Neutrophil (primary cell): Measurements from ENCODE around the gene SLC22A13.

Experiments
- H3K27ac ChIP-seq: fragments of 200-600 bp; sonication (generic); 2 replicates; pipeline ENCODE4 v1.5.1; 2016; ENCODE audit warnings: mild to moderate bottlenecking, moderate library complexity
- H3K27me3 ChIP-seq: fragments of 200-600 bp; sonication (generic); 2 replicates; pipeline ENCODE4 v1.6.0; 2016; ENCODE audit warnings: mild to moderate bottlenecking
- H3K36me3 ChIP-seq: fragments of 200-600 bp; sonication (generic); 2 replicates; pipeline ENCODE4 v1.5.1; 2017
- H3K4me1 ChIP-seq, 2 experiments: fragments of 200-600 bp in 1 of 2; sonication (generic) in 1 of 2; 1 replicate in 1 of 2; 2 replicates in 1 of 2; pipeline versions ENCODE4 v1.5.1 to v1.6.1; 2013 to 2016; ENCODE audit warnings: low read depth in 1 of 2, low read length in 1 of 2, mild to moderate bottlenecking in 1 of 2, moderate library complexity in 1 of 2; ENCODE audit not compliant: control insufficient read depth in 1 of 2, insufficient read depth in 1 of 2
- H3K4me3 ChIP-seq, 2 experiments: fragments of 200-600 bp in 1 of 2; sonication (generic) in 1 of 2; 1 replicate in 1 of 2; 2 replicates in 1 of 2; pipeline ENCODE4 v1.5.1; 2013 to 2016; ENCODE audit warnings: low read depth in 1 of 2, low read length in 1 of 2, mild to moderate bottlenecking in 1 of 2, moderate library complexity in 1 of 2
- H3K9me3 ChIP-seq: fragments of 200-600 bp; sonication (generic); 2 replicates; pipeline ENCODE4 v1.5.1; 2016
- TF ChIP-seq, protein P1 (sequence below): fragments of 200-600 bp; sonication (generic); IDR thresholded peaks from 2 replicates; pipeline ENCODE4 v1.5.1; 2016; ENCODE audit warnings: antibody characterized with exemption

Gene SLC22A13, protein sequence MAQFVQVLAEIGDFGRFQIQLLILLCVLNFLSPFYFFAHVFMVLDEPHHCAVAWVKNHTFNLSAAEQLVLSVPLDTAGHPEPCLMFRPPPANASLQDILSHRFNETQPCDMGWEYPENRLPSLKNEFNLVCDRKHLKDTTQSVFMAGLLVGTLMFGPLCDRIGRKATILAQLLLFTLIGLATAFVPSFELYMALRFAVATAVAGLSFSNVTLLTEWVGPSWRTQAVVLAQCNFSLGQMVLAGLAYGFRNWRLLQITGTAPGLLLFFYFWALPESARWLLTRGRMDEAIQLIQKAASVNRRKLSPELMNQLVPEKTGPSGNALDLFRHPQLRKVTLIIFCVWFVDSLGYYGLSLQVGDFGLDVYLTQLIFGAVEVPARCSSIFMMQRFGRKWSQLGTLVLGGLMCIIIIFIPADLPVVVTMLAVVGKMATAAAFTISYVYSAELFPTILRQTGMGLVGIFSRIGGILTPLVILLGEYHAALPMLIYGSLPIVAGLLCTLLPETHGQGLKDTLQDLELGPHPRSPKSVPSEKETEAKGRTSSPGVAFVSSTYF

DNA sequence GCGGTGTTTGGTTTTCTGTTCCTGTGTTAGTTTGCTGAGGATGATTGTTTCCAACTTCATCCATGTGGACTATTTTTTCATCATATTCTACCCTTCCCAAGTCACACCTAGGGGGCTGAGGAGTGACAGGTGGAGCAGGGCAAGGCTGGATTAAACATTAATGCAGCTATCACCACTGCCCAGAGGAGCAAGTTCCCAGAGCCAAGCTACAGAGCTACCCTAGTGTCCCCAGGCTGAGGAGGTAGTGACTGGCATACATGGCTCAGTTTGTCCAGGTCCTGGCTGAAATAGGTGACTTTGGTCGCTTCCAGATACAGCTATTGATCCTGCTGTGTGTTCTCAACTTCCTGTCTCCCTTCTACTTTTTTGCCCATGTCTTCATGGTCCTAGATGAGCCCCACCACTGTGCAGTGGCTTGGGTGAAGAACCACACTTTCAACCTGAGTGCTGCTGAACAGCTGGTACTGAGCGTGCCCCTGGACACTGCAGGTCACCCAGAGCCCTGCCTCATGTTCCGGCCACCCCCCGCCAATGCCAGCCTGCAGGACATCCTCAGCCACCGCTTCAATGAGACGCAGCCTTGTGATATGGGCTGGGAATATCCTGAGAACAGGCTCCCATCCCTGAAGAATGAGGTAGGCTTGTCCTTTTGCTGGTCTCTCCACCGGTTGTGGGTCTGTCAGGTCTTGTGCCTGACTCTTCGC is at the start of gene SLC22A13:
SLC22A13 (plus strand) TSS at position 209 of the 704 bp plus-strand sequence; CDS start at position 258, 49 bp downstream.
- no peaks in the 10 kb centered on the region for H3K9me3 ChIP-seq
- H3K27ac ChIP-seq: peak within 1 kb of the TSS; percentile 84
- H3K27me3 ChIP-seq: no peaks in the 10 kb centered on the region
- TF ChIP-seq, protein P1, sequence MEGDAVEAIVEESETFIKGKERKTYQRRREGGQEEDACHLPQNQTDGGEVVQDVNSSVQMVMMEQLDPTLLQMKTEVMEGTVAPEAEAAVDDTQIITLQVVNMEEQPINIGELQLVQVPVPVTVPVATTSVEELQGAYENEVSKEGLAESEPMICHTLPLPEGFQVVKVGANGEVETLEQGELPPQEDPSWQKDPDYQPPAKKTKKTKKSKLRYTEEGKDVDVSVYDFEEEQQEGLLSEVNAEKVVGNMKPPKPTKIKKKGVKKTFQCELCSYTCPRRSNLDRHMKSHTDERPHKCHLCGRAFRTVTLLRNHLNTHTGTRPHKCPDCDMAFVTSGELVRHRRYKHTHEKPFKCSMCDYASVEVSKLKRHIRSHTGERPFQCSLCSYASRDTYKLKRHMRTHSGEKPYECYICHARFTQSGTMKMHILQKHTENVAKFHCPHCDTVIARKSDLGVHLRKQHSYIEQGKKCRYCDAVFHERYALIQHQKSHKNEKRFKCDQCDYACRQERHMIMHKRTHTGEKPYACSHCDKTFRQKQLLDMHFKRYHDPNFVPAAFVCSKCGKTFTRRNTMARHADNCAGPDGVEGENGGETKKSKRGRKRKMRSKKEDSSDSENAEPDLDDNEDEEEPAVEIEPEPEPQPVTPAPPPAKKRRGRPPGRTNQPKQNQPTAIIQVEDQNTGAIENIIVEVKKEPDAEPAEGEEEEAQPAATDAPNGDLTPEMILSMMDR: no peak
- no peak within 1 kb of the TSS for H3K4me3 ChIP-seq
- H3K4me1 ChIP-seq: peaks cover 28% of the 10 kb centered on the region in 2 experiments
- H3K36me3 ChIP-seq: no peaks in the 10 kb centered on the region

DNA sequence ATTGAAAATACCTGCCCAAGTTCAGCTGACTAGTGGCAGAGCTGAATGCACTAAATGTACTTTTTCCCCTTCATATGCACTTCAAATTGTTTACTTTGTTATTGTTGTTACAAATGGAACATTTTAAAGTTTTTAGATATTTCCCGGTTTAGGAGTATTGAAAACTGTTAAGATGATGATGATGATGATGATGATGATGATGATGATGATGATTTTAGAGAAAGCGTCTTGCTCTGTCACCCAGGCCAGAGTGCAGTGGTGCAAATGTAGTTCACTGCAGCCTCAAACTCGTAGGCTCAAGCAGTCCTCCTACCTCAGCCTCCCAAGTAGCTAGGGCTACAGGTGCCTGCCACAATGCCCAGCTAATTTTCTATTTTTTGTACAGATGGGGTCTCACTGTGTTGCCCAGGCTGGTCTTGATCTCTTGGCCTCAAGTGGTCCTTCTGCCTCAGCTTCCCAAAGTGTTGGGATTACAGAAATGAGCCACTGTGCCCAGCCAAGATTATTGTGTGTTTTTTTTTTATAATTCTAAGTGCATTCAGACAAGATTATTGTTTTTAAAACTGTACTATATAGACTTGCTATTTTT is 45.9 kb upstream of the SLC22A13 start:
- Histone ChIP-seq H3K9me3 (no peaks in the 10 kb centered on the region), H3K36me3 (peaks cover 17% of the 10 kb centered on the region)

DNA sequence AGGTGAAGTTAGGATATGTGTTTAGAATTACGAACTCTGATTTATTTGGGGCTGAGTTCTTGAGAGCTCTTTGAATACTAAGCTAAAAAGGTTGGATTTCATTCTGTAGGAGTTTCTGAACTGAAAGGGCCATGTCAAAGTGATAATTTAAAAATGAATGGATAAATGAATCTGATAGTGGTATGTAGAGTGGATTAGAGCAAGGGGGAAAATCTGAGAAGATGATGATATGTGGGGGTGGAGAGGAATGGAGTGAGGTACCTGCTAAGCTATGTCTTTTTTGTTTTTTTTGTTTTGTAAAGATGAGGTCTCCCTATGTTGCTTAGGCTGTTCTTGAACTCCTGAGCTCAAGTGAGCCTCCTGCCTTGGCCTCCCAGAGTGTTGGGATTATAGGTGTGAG is 44.6 kb upstream of the SLC22A13 start:
- TF ChIP-seq, protein P1: no peak
- no peak overlapping the region for H3K4me3 ChIP-seq
- H3K36me3 ChIP-seq: peaks cover 23% of the 10 kb centered on the region
- H3K9me3 ChIP-seq: no peaks in the 10 kb centered on the region
- H3K4me1 ChIP-seq: no peaks in the 10 kb centered on the region
- H3K27me3 ChIP-seq: no peaks in the 10 kb centered on the region
- H3K27ac ChIP-seq: no peak overlapping the region

More for the DNA sequence above, 45.9 kb upstream of the SLC22A13 start:
- TF ChIP-seq, protein P1: no peak
- no peaks in the 10 kb centered on the region for H3K4me1 ChIP-seq
- no peak overlapping the region for H3K4me3 ChIP-seq
- no peaks in the 10 kb centered on the region for H3K27me3 ChIP-seq
- H3K27ac ChIP-seq: no peak overlapping the region

DNA sequence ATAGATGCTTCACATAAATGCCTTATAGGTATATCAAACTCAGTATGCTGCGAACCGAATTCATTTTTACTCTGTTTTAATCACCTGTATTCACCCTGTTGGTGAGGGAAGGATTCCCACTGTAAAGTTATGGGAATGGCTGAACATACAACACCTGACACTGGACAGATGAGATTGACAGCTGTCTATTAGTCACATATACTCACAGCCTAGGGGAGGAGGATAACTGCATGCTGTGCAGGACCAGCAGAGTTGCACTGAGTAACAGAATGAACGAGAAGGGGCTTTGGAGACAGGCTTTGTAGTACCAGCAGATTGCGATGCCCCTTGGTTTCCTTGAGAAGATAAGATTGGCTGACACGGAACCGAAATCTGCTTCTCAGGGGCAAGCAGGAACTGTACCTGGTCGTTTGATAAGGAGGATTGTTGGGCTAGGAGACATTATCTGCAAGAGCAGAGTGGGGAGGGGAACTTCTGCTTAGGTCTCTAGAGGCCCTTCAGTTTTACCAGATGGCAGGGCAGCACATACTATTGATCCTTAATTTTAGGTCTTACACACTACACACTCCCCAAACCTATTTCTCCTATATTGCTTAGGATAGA is 43.5 kb upstream of the SLC22A13 start:
- Histone ChIP-seq H3K4me3 (no peak overlapping the region), H3K27me3 (no peaks in the 10 kb centered on the region)
- TF ChIP-seq, protein P1: no peak

DNA sequence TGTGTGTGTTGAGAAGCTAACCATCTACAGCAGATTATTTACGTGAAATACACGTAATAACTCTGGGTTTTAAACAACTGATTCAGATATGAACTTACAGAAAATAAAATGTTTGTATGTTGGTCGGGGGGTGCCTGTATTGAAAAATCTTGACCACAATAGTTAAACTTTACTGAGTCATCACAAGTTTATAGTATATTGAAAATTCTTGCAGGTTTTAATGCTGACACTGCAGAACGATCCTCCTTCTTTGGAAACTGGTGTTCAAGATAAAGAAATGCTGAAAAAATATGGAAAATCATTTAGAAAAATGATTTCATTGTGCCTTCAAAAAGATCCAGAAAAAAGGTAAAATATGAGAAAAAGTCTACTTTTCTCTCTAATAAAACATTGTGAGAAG is 41.3 kb upstream of the SLC22A13 start:
- Histone ChIP-seq H3K27ac (no peak overlapping the region), H3K4me1 (peaks cover 10 to 14% of the 10 kb centered on the region in 2 experiments), H3K27me3 (no peaks in the 10 kb centered on the region), H3K9me3 (no peaks in the 10 kb centered on the region), H3K36me3 (peaks cover 27% of the 10 kb centered on the region), H3K4me3 (no peak overlapping the region)
- TF ChIP-seq, protein P1: no peak

More for the DNA sequence above, 43.5 kb upstream of the SLC22A13 start:
- Histone ChIP-seq H3K36me3 (peaks cover 27% of the 10 kb centered on the region), H3K27ac (no peak overlapping the region), H3K4me1 (no peaks in the 10 kb centered on the region), H3K9me3 (no peaks in the 10 kb centered on the region)
